PC-3 (cell line): ENCODE results near the gene CD40.

Source experiments
- CTCF ChIP-seq: fragments of 300-600 bp; sonication (generic); conservative IDR thresholded peaks from 2 replicates; pipeline ENCODE4 v1.5.1; 2017; ENCODE audit warnings: antibody characterized with exemption, low read depth, mild to moderate bottlenecking, low read length
- EZH2 ChIP-seq: fragments of 300-600 bp; sonication (generic); IDR thresholded peaks from one replicate; pipeline ENCODE4 v1.6.1; 2017; ENCODE audit warnings: antibody characterized with exemption, mild to moderate bottlenecking, low read length; ENCODE audit not compliant: unreplicated experiment
- EZH2phosphoT487 ChIP-seq: fragments of 300-600 bp; sonication (generic); IDR thresholded peaks from 2 replicates; pipeline ENCODE4 v1.6.1; 2018; ENCODE audit warnings: mild to moderate bottlenecking, antibody characterized with exemption, low read length, borderline replicate concordance

- TF ChIP-seq CTCF (no peak), EZH2phosphoT487 (no peak), EZH2 (no peak)
These were observed 32.8 kb downstream of the CD40 start for GRCh38 chr20:46150943-46151342.
